ENCODE results near the gene VPS4B. TPM values are rescaled to one million over a fixed set of nuclear protein-coding genes. Genes with fewer than 3 reads are reported as not detected.

The VPS4B gene
- polyA plus RNA-seq, 3 donors: 15.4 to 48.8 (median 26.7) TPM

DNA sequence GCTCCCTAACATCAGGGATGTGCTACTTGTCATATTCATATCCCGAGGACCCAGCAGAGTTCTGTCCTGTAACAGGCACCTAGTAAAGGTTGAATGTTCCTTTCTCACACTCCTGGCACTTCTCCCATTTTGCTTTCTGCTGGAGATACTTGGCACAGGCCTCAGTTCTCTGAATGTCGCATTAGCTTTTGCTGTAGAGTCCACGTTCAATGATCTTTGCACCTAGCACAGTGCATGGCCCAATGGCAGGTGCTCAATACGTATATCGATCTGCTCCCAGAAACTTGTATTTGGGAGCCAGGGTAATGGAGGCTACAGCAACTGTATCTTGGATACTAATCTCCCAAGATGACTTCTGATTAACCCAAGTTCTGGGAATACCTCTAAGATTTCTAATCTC lies 24.8 kb upstream of the VPS4B start:
- H2AFZ ChIP-seq (ENCODE audit: insufficient read depth, low read depth, low read length, poor library complexity, severe bottlenecking): no peak overlapping the region
- TF ChIP-seq, protein P1, sequence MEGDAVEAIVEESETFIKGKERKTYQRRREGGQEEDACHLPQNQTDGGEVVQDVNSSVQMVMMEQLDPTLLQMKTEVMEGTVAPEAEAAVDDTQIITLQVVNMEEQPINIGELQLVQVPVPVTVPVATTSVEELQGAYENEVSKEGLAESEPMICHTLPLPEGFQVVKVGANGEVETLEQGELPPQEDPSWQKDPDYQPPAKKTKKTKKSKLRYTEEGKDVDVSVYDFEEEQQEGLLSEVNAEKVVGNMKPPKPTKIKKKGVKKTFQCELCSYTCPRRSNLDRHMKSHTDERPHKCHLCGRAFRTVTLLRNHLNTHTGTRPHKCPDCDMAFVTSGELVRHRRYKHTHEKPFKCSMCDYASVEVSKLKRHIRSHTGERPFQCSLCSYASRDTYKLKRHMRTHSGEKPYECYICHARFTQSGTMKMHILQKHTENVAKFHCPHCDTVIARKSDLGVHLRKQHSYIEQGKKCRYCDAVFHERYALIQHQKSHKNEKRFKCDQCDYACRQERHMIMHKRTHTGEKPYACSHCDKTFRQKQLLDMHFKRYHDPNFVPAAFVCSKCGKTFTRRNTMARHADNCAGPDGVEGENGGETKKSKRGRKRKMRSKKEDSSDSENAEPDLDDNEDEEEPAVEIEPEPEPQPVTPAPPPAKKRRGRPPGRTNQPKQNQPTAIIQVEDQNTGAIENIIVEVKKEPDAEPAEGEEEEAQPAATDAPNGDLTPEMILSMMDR (IDR thresholded peaks at IDR 0.05): no peak

GRCh38 chr18:63446266-63446665 lies 24.0 kb upstream of the VPS4B start:
- TF ChIP-seq, protein P1 (IDR thresholded peaks at IDR 0.05): no peak
- Histone ChIP-seq H3K4me1 (ENCODE audit: control insufficient read depth in 1 of 2, insufficient read depth in 2 of 2, low read length in 2 of 2) (peaks cover 28 to 29% of the 10 kb centered on the region in 2 donors), H3K79me2 (ENCODE audit: insufficient read depth, low read length) (no peaks in the 10 kb centered on the region), H3K9me3 (replicated peaks in 1 of 2; ENCODE audit: control insufficient read depth in 1 of 2, insufficient read depth in 1 of 2, low read length in 2 of 2) (no peaks in the 10 kb centered on the region), H4K20me1 (ENCODE audit: insufficient read depth, low read length) (no peaks in the 10 kb centered on the region), H3K27ac (ENCODE audit: low read depth in 1 of 2, low read length in 2 of 2) (no peak overlapping the region), H3K27me3 (ENCODE audit: control insufficient read depth in 2 of 2, insufficient read depth in 2 of 2, low read length in 2 of 2) (no peaks in the 10 kb centered on the region), H3K9ac (ENCODE audit: insufficient read depth, low read length, poor library complexity, severe bottlenecking) (no peak overlapping the region), H3K36me3 (replicated peaks in 1 of 2; ENCODE audit: control insufficient read depth in 1 of 2, insufficient read depth in 2 of 2, low read length in 2 of 2) (no peaks in the 10 kb centered on the region), H2AFZ (ENCODE audit: insufficient read depth, low read depth, low read length, poor library complexity, severe bottlenecking) (no peak overlapping the region), H3K4me3 (replicated peaks in 1 of 3; ENCODE audit: low read depth in 2 of 3, low read length in 3 of 3) (no peak overlapping the region), H3K4me2 (replicated peaks; ENCODE audit: extremely low read depth, low read length, poor library complexity, severe bottlenecking) (no peak overlapping the region)
- peaks cover 25% of the 10 kb centered on the region for H3K4me1 Mint-ChIP-seq
- no peak overlapping the region for H3K4me3 Mint-ChIP-seq
- WGBS (ENCODE audit: insufficient coverage): 94% methylated on average over 2 of the region's 3 CpGs
- DNase-seq: no peak
- intact Hi-C loops (cut with micrococcal nuclease): loop anchor here in 1 of 2 donors (10.0 kb wide), 1 partner anchor 731 kb away; the partner anchor contains the start of gene PHLPP1
- no peaks in the 10 kb centered on the region for H3K9me3 Mint-ChIP-seq
- peaks cover 0 to 2% of the 10 kb centered on the region in 2 donors for H3K36me3 Mint-ChIP-seq
- peaks cover 0 to 2% (median 1%) of the 10 kb centered on the region in 3 donors for H3K27me3 Mint-ChIP-seq (ENCODE audit: low read depth in 3 of 3)
- H3K27ac Mint-ChIP-seq: peak overlapping the region in 3 of 7 donors; percentile 10 to 98 (median 69)

More for the DNA sequence above, 24.8 kb upstream of the VPS4B start:
- DNase-seq: no peak
- 97% methylated on average over 5 of the region's 5 CpGs for WGBS (ENCODE audit: insufficient coverage)
- Histone ChIP-seq H3K4me3 (replicated peaks in 1 of 3; ENCODE audit: low read depth in 2 of 3, low read length in 3 of 3) (no peak overlapping the region), H3K79me2 (ENCODE audit: insufficient read depth, low read length) (no peaks in the 10 kb centered on the region), H3K27me3 (ENCODE audit: control insufficient read depth in 2 of 2, insufficient read depth in 2 of 2, low read length in 2 of 2) (no peaks in the 10 kb centered on the region), H3K9me3 (replicated peaks in 1 of 2; ENCODE audit: control insufficient read depth in 1 of 2, insufficient read depth in 1 of 2, low read length in 2 of 2) (no peaks in the 10 kb centered on the region), H3K4me2 (replicated peaks; ENCODE audit: extremely low read depth, low read length, poor library complexity, severe bottlenecking) (no peak overlapping the region), H4K20me1 (ENCODE audit: insufficient read depth, low read length) (no peaks in the 10 kb centered on the region), H3K27ac (ENCODE audit: low read depth in 1 of 2, low read length in 2 of 2) (no peak overlapping the region), H3K36me3 (replicated peaks in 1 of 2; ENCODE audit: control insufficient read depth in 1 of 2, insufficient read depth in 2 of 2, low read length in 2 of 2) (no peaks in the 10 kb centered on the region), H3K9ac (ENCODE audit: insufficient read depth, low read length, poor library complexity, severe bottlenecking) (no peak overlapping the region), H3K4me1 (ENCODE audit: control insufficient read depth in 1 of 2, insufficient read depth in 2 of 2, low read length in 2 of 2) (peaks cover 23% of the 10 kb centered on the region in 2 donors)
- H3K4me3 Mint-ChIP-seq: no peak overlapping the region
- H3K27me3 Mint-ChIP-seq (ENCODE audit: low read depth in 3 of 3): peaks cover 0 to 4% (median 4%) of the 10 kb centered on the region in 3 donors
- H3K4me1 Mint-ChIP-seq: peaks cover 18% of the 10 kb centered on the region
- no peaks in the 10 kb centered on the region for H3K9me3 Mint-ChIP-seq
- intact Hi-C loops (cut with micrococcal nuclease): loop anchor here in 1 of 2 donors (10.0 kb wide), 1 partner anchor 732 kb away; the partner anchor contains the start of gene PHLPP1
- peak overlapping the region in 1 of 7 donors; percentile 19 for H3K27ac Mint-ChIP-seq
- peaks cover 0 to 2% of the 10 kb centered on the region in 2 donors for H3K36me3 Mint-ChIP-seq
